GM23248 (cell line): ENCODE data around the gene SOBP.

Experiments used
- EZH2 ChIP-seq: fragments of 200-600 bp; sonication (generic); IDR thresholded peaks from 2 replicates; pipeline ENCODE4 v1.6.1; 2018; ENCODE audit warnings: antibody characterized with exemption, mild to moderate bottlenecking; ENCODE audit not compliant: insufficient read depth, poor library complexity, severe bottlenecking
- EZH2phosphoT487 ChIP-seq: fragments of 200-600 bp; sonication (generic); IDR thresholded peaks from 2 replicates; pipeline ENCODE4 v1.6.1; 2018; ENCODE audit warnings: antibody characterized with exemption, moderate library complexity, mild to moderate bottlenecking, low read depth; ENCODE audit not compliant: insufficient read depth

GRCh38 chr6:107604549-107604948 is 114.6 kb downstream of the SOBP start:
- TF ChIP-seq EZH2, result no peak
- TF ChIP-seq EZH2phosphoT487, result no peak
